ENCODE results near the gene SLC9A1. TPM values are rescaled to one million over a fixed set of nuclear protein-coding genes. Genes with fewer than 3 reads are reported as not detected.

SLC9A1 gene
- total RNA-seq, 2 experiments from 2014 or later = 5.8 to 19.2 TPM

DNA sequence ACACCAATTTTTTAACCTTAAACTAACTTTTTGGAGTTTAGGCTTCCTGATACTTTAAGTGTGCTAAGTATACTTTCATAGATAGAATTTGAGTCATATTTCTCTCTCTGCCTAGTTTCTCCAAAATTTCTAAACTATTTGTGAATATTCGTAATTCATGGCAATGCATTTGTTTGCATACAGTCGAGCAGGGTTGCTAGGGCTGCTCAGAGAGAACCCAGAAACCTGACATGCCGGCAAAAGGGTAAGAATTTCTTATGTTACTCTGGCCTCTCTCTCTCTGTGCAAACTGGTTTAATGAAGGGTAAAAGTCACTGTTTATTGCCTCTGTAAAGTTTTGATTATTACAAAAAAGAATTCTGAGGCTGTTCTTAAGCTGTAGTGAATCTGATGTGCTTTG, 25.1 kb upstream of the SLC9A1 start:
- Histone ChIP-seq H3K36me3 (ENCODE audit: insufficient read depth, low read length) (no peaks in the 10 kb centered on the region), H4K20me1 (ENCODE audit: insufficient read depth, low read length) (no peaks in the 10 kb centered on the region), H3K9me2 (ENCODE audit: insufficient read depth, low read length) (no peaks in the 10 kb centered on the region), H2AFZ (ENCODE audit: low read length) (no peak overlapping the region), H3K4me1 (ENCODE audit: insufficient read depth, low read length, poor library complexity, severe bottlenecking) (no peaks in the 10 kb centered on the region), H3K79me2 (ENCODE audit: insufficient read depth, low read depth, low read length) (no peaks in the 10 kb centered on the region), H3K27ac (ENCODE audit: low read depth, low read length, poor library complexity, severe bottlenecking) (no peak overlapping the region), H3K9me3 (ENCODE audit: low read length) (peaks cover 20% of the 10 kb centered on the region), H3K4me3 (ENCODE audit: low read depth, low read length, poor library complexity, severe bottlenecking) (no peak overlapping the region), H3K4me2 (ENCODE audit: low read length) (no peak overlapping the region)
- no peak for DNase-seq (ENCODE audit: low spot score)
- no TSS peak for BruUV-seq (replicated peaks)
- TF ChIP-seq, protein P1, sequence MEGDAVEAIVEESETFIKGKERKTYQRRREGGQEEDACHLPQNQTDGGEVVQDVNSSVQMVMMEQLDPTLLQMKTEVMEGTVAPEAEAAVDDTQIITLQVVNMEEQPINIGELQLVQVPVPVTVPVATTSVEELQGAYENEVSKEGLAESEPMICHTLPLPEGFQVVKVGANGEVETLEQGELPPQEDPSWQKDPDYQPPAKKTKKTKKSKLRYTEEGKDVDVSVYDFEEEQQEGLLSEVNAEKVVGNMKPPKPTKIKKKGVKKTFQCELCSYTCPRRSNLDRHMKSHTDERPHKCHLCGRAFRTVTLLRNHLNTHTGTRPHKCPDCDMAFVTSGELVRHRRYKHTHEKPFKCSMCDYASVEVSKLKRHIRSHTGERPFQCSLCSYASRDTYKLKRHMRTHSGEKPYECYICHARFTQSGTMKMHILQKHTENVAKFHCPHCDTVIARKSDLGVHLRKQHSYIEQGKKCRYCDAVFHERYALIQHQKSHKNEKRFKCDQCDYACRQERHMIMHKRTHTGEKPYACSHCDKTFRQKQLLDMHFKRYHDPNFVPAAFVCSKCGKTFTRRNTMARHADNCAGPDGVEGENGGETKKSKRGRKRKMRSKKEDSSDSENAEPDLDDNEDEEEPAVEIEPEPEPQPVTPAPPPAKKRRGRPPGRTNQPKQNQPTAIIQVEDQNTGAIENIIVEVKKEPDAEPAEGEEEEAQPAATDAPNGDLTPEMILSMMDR (conservative IDR thresholded peaks at IDR 0.05; ENCODE audit: low read length) = no peak
- no peak for TF ChIP-seq EZH2phosphoT487 (IDR thresholded peaks at IDR 0.05; ENCODE audit: borderline replicate concordance, low read depth, low read length)
- POLR2A ChIA-PET = interaction anchor here (0.6 to 0.7 kb wide), 2 partner anchors 13 to 15 kb away, joined by 3 to 4 read pairs; no protein-coding TSS in a partner anchor
- intact Hi-C loops (cut with micrococcal nuclease; ENCODE audit: unreplicated experiment) = no loop called here
- CTCF ChIA-PET (ENCODE audit: unreplicated experiment) = no interaction called here

- H3K9me2 ChIP-seq (ENCODE audit: insufficient read depth, low read length) = no peaks in the 10 kb centered on the region
- intact Hi-C loops (cut with micrococcal nuclease; ENCODE audit: unreplicated experiment) = no loop called here
- no TSS peak for BruUV-seq (replicated peaks)
- no peaks in the 10 kb centered on the region for H3K79me2 ChIP-seq (ENCODE audit: insufficient read depth, low read depth, low read length)
- ChIA-PET CTCF (ENCODE audit: unreplicated experiment) (no interaction called here), POLR2A (no interaction called here)
- no peak overlapping the region for H2AFZ ChIP-seq (ENCODE audit: low read length)
- no peak for DNase-seq (ENCODE audit: low spot score)
- no peak overlapping the region for H3K4me3 ChIP-seq (ENCODE audit: low read depth, low read length, poor library complexity, severe bottlenecking)
- H3K4me2 ChIP-seq (ENCODE audit: low read length) = no peak overlapping the region
- no peak overlapping the region for H3K27ac ChIP-seq (ENCODE audit: low read depth, low read length, poor library complexity, severe bottlenecking)
- H3K4me1 ChIP-seq (ENCODE audit: insufficient read depth, low read length, poor library complexity, severe bottlenecking) = no peaks in the 10 kb centered on the region
- H3K9me3 ChIP-seq (ENCODE audit: low read length) = peaks cover 20% of the 10 kb centered on the region
- TF ChIP-seq, protein P1 (conservative IDR thresholded peaks at IDR 0.05; ENCODE audit: low read length) = no peak
- TF ChIP-seq EZH2phosphoT487 (IDR thresholded peaks at IDR 0.05; ENCODE audit: borderline replicate concordance, low read depth, low read length) = no peak
- no peaks in the 10 kb centered on the region for H3K36me3 ChIP-seq (ENCODE audit: insufficient read depth, low read length)
- no peaks in the 10 kb centered on the region for H4K20me1 ChIP-seq (ENCODE audit: insufficient read depth, low read length)
Observed at GRCh38 chr1:27179379-27179778, 24.5 kb upstream of the SLC9A1 start.

- Histone ChIP-seq H3K4me2 (ENCODE audit: low read length) (no peak overlapping the region), H3K79me2 (ENCODE audit: insufficient read depth, low read depth, low read length) (no peaks in the 10 kb centered on the region), H3K36me3 (ENCODE audit: insufficient read depth, low read length) (no peaks in the 10 kb centered on the region), H3K9me2 (ENCODE audit: insufficient read depth, low read length) (no peaks in the 10 kb centered on the region), H3K4me3 (ENCODE audit: low read depth, low read length, poor library complexity, severe bottlenecking) (no peak overlapping the region), H2AFZ (ENCODE audit: low read length) (no peak overlapping the region), H4K20me1 (ENCODE audit: insufficient read depth, low read length) (no peaks in the 10 kb centered on the region), H3K27ac (ENCODE audit: low read depth, low read length, poor library complexity, severe bottlenecking) (no peak overlapping the region), H3K9me3 (ENCODE audit: low read length) (peaks cover 12% of the 10 kb centered on the region; the same call in 1 of the 2 replicates), H3K4me1 (ENCODE audit: insufficient read depth, low read length, poor library complexity, severe bottlenecking) (no peaks in the 10 kb centered on the region)
- ChIA-PET CTCF (ENCODE audit: unreplicated experiment) (no interaction called here), POLR2A (no interaction called here)
- no peak for DNase-seq (ENCODE audit: low spot score)
- TF ChIP-seq, protein P1 (conservative IDR thresholded peaks at IDR 0.05; ENCODE audit: low read length) = no peak
- no peak for TF ChIP-seq EZH2phosphoT487 (IDR thresholded peaks at IDR 0.05; ENCODE audit: borderline replicate concordance, low read depth, low read length)
- intact Hi-C loops (cut with micrococcal nuclease; ENCODE audit: unreplicated experiment) = no loop called here
- BruUV-seq (replicated peaks) = no TSS peak
Observed at GRCh38 chr1:27176954-27177353, 22.0 kb upstream of the SLC9A1 start.

Measured in OCI-LY7 (cell line).